H7 (cell line): ENCODE measurements around the gene PROSER2. TPM values are rescaled to one million over a fixed set of nuclear protein-coding genes. Genes with fewer than 3 reads are reported as not detected.

Experiments
- DNase-seq: peaks from one replicate; pipeline ENCODE4 v3.0.0; 2012
- H3K27me3 ChIP-seq: 2 replicates; pipeline ENCODE4 v1.6.0; 2011; ENCODE audit warnings: mild to moderate bottlenecking, low read length; ENCODE audit not compliant: control insufficient read depth, insufficient read depth
- H3K36me3 ChIP-seq: replicated peaks from 2 replicates; pipeline ENCODE4 v1.5.1; 2011; ENCODE audit warnings: low read length; ENCODE audit not compliant: control insufficient read depth, insufficient read depth
- H3K4me3 ChIP-seq: 2 replicates; pipeline ENCODE4 v1.5.1; 2011; ENCODE audit warnings: low read depth, mild to moderate bottlenecking, control low read depth, low read length, moderate library complexity; ENCODE audit not compliant: insufficient read depth
- total RNA-seq: library from RNA; depleted of rRNA; stranded (reverse); fragments of >200 nt; shearing (Covaris generic); gene quantifications from 2 replicates; pipeline ENCODE4 v1.2.3, GENCODE V29; 2014; rRNA removed

Gene PROSER2
- 15.0 and 16.4 TPM in 2 replicates for total RNA-seq

GRCh38 chr10:11823122-11823988 is at the start of gene PROSER2:
PROSER2 (plus strand) TSS chr10:11823356; CDS start chr10:11852078, 28,722 bp downstream.
- H3K36me3 ChIP-seq: no peaks in the 10 kb centered on the region
- peak within 1 kb of the TSS; percentile 81 for H3K4me3 ChIP-seq
- peaks cover 13% of the 10 kb centered on the region for H3K27me3 ChIP-seq
- DNase-seq: peak; percentile 89

- Histone ChIP-seq H3K27me3 (no peaks in the 10 kb centered on the region), H3K36me3 (no peaks in the 10 kb centered on the region), H3K4me3 (no peak overlapping the region)
- DNase-seq: no peak
These were observed 49.3 kb upstream of the PROSER2 start for GRCh38 chr10:11773761-11774441.

GRCh38 chr10:11775412-11775811 is 47.7 kb upstream of the PROSER2 start:
- Histone ChIP-seq H3K27me3 (no peaks in the 10 kb centered on the region), H3K36me3 (no peaks in the 10 kb centered on the region), H3K4me3 (no peak overlapping the region)
- DNase-seq: no peak

- Histone ChIP-seq H3K4me3 (no peak overlapping the region), H3K36me3 (no peaks in the 10 kb centered on the region), H3K27me3 (no peaks in the 10 kb centered on the region)
- DNase-seq: no peak
These were observed 47.1 kb upstream of the PROSER2 start for GRCh38 chr10:11776080-11776479.

- Histone ChIP-seq H3K36me3 (no peaks in the 10 kb centered on the region), H3K27me3 (no peaks in the 10 kb centered on the region), H3K4me3 (no peak overlapping the region)
- no peak for DNase-seq
These were observed 42.0 kb upstream of the PROSER2 start for GRCh38 chr10:11781114-11781513.

- H3K36me3 ChIP-seq: no peaks in the 10 kb centered on the region
- H3K4me3 ChIP-seq: no peak overlapping the region
- DNase-seq: peak; percentile 74
- no peaks in the 10 kb centered on the region for H3K27me3 ChIP-seq
These were observed 40.2 kb upstream of the PROSER2 start for GRCh38 chr10:11782793-11783557.

- Histone ChIP-seq H3K27me3 (no peaks in the 10 kb centered on the region), H3K36me3 (no peaks in the 10 kb centered on the region), H3K4me3 (no peak overlapping the region)
- DNase-seq: no peak
These were observed 39.6 kb upstream of the PROSER2 start for GRCh38 chr10:11783558-11783865.

GRCh38 chr10:11787374-11787773 is 35.8 kb upstream of the PROSER2 start:
- Histone ChIP-seq H3K27me3 (no peaks in the 10 kb centered on the region), H3K36me3 (no peaks in the 10 kb centered on the region), H3K4me3 (no peak overlapping the region)
- no peak for DNase-seq

- Histone ChIP-seq H3K27me3 (no peaks in the 10 kb centered on the region), H3K4me3 (no peak overlapping the region), H3K36me3 (no peaks in the 10 kb centered on the region)
- no peak for DNase-seq
These were observed 35.3 kb upstream of the PROSER2 start for GRCh38 chr10:11787846-11788245.

GRCh38 chr10:11789306-11789705 is 33.9 kb upstream of the PROSER2 start:
- no peaks in the 10 kb centered on the region for H3K36me3 ChIP-seq
- DNase-seq: no peak
- H3K27me3 ChIP-seq: no peaks in the 10 kb centered on the region
- no peak overlapping the region for H3K4me3 ChIP-seq

- Histone ChIP-seq H3K36me3 (no peaks in the 10 kb centered on the region), H3K27me3 (no peaks in the 10 kb centered on the region), H3K4me3 (no peak overlapping the region)
- DNase-seq: no peak
These were observed 33.2 kb upstream of the PROSER2 start for GRCh38 chr10:11789956-11790355.

GRCh38 chr10:11793762-11794479 is 29.2 kb upstream of the PROSER2 start:
- Histone ChIP-seq H3K4me3 (no peak overlapping the region), H3K36me3 (no peaks in the 10 kb centered on the region), H3K27me3 (no peaks in the 10 kb centered on the region)
- DNase-seq: no peak

GRCh38 chr10:11794566-11794965 is 28.6 kb upstream of the PROSER2 start:
- no peaks in the 10 kb centered on the region for H3K27me3 ChIP-seq
- H3K36me3 ChIP-seq: no peaks in the 10 kb centered on the region
- no peak for DNase-seq
- H3K4me3 ChIP-seq: no peak overlapping the region
